Activated CD4-positive, alpha-beta T cell treated with anti-CD3 and anti-CD28 coated beads for 1 hour (primary cell): ENCODE measurements around the gene MYO10.
"Not testable (repeated sequence)": the region's sequence is repeated elsewhere in the genome, so short reads cannot be mapped to it uniquely, and the experiment has no call there.

Experiments used
- DNase-seq: peaks from one replicate; pipeline ENCODE4 v3.0.0-alpha.2; 2020

The MYO10 gene

GRCh38 chr5:16936150-16936988 is at the start of gene MYO10:
Gene MYO10, minus strand, starts transcription at chr5:16936288. Its CDS starts 480 bp downstream, at chr5:16935808.
- peak; percentile 51 for DNase-seq

- not testable (repeated sequence) for DNase-seq
Measured at GRCh38 chr5:16985304-16985703, 49.2 kb upstream of the MYO10 start.

- no peak for DNase-seq
Measured at GRCh38 chr5:16983972-16984371, 47.9 kb upstream of the MYO10 start.

GRCh38 chr5:16983022-16983639 is 47.0 kb upstream of the MYO10 start:
- DNase-seq: no peak

- no peak for DNase-seq
Measured at GRCh38 chr5:16981700-16982099, 45.6 kb upstream of the MYO10 start.

- DNase-seq: no peak
Measured at GRCh38 chr5:16980983-16981382, 44.9 kb upstream of the MYO10 start.

- DNase-seq: no peak
Measured at GRCh38 chr5:16978296-16978695, 42.2 kb upstream of the MYO10 start.

- DNase-seq: no peak
Measured at GRCh38 chr5:16976625-16977008, 40.5 kb upstream of the MYO10 start.

GRCh38 chr5:16975950-16976624 is 40.0 kb upstream of the MYO10 start:
- no peak for DNase-seq

- DNase-seq: no peak
Measured at GRCh38 chr5:16974981-16975380, 38.9 kb upstream of the MYO10 start.

- no peak for DNase-seq
Measured at GRCh38 chr5:16970826-16971225, 34.7 kb upstream of the MYO10 start.

- DNase-seq: no peak
Measured at GRCh38 chr5:16970260-16970659, 34.2 kb upstream of the MYO10 start.

GRCh38 chr5:16965581-16965980 is 29.5 kb upstream of the MYO10 start:
- no peak for DNase-seq

- DNase-seq: no peak
Measured at GRCh38 chr5:16963821-16964220, 27.7 kb upstream of the MYO10 start.

GRCh38 chr5:16961131-16961530 is 25.0 kb upstream of the MYO10 start:
- no peak for DNase-seq

GRCh38 chr5:16957304-16958196 is 21.5 kb upstream of the MYO10 start:
- no peak for DNase-seq

- DNase-seq: no peak
Measured at GRCh38 chr5:16953729-16954128, 17.6 kb upstream of the MYO10 start.

- no peak for DNase-seq
Measured at GRCh38 chr5:16952968-16953671, 17.0 kb upstream of the MYO10 start.

- no peak for DNase-seq
Measured at GRCh38 chr5:16946725-16947124, 10.6 kb upstream of the MYO10 start.

GRCh38 chr5:16944816-16945562 is 8.9 kb upstream of the MYO10 start:
- DNase-seq: no peak
